Neuronal stem cell (in vitro differentiated cells): ENCODE results near the gene NAALADL2.

Source experiments
- DNase-seq: peaks from one replicate; pipeline ENCODE4 v3.0.0-alpha.2; 2013; ENCODE audit warnings: low spot score
- H2AFZ ChIP-seq: one replicate; pipeline ENCODE4 v1.6.1; 2013; ENCODE audit warnings: mild to moderate bottlenecking, low read length, inconsistent platforms
- H2AK5ac ChIP-seq: 2 replicates; pipeline ENCODE4 v1.6.1; 2013; ENCODE audit warnings: low read depth, mild to moderate bottlenecking, inconsistent platforms, low read length, moderate library complexity, mixed read lengths
- H2BK120ac ChIP-seq: 2 replicates; pipeline ENCODE4 v1.6.1; 2013; ENCODE audit warnings: low read depth, mild to moderate bottlenecking, inconsistent platforms, low read length, moderate library complexity, mixed read lengths
- H2BK12ac ChIP-seq: one replicate; pipeline ENCODE4 v1.6.1; 2013; ENCODE audit warnings: low read length, inconsistent platforms
- H2BK15ac ChIP-seq: 2 replicates; pipeline ENCODE4 v1.6.1; 2013; ENCODE audit warnings: mild to moderate bottlenecking, low read length, inconsistent platforms, mixed read lengths
- H2BK5ac ChIP-seq: one replicate; pipeline ENCODE4 v1.6.1; 2013; ENCODE audit warnings: inconsistent platforms, mild to moderate bottlenecking, low read length, moderate library complexity
- H3K14ac ChIP-seq: one replicate; pipeline ENCODE4 v1.6.1; 2013; ENCODE audit warnings: low read length, inconsistent platforms
- H3K18ac ChIP-seq: 2 replicates; pipeline ENCODE4 v1.6.1; 2013; ENCODE audit warnings: low read length, inconsistent platforms
- H3K23ac ChIP-seq: 2 replicates; pipeline ENCODE4 v1.6.1; 2013; ENCODE audit warnings: low read depth, mild to moderate bottlenecking, mixed read lengths, low read length, inconsistent platforms; ENCODE audit not compliant: poor library complexity
- H3K27ac ChIP-seq: replicated peaks from 3 replicates; pipeline ENCODE4 v1.5.1; 2013; ENCODE audit warnings: low read length, inconsistent platforms
- H3K27me3 ChIP-seq, 3 experiments: 2 replicates each; pipeline ENCODE4 v1.6.1; 2013; ENCODE audit warnings: low read length in 3 of 3, mild to moderate bottlenecking in 2 of 3, inconsistent platforms in 1 of 3, low read depth in 1 of 3, mixed read lengths in 1 of 3, moderate library complexity in 1 of 3; ENCODE audit not compliant: control insufficient read depth in 3 of 3, insufficient read depth in 3 of 3
- H3K36me3 ChIP-seq, 2 donors: replicated peaks in 1 of 2; 2 replicates each; pipeline ENCODE4 v1.6.1; 2013; ENCODE audit warnings: low read length in 2 of 2; ENCODE audit not compliant: control insufficient read depth in 2 of 2, insufficient read depth in 2 of 2
- H3K4ac ChIP-seq: 2 replicates; pipeline ENCODE4 v1.6.1; 2013; ENCODE audit warnings: inconsistent platforms, mild to moderate bottlenecking, low read length, moderate library complexity
- H3K4me1 ChIP-seq, 2 donors: 1 replicate in 1 of 2; 2 replicates in 1 of 2; pipeline ENCODE4 v1.6.1; 2013; ENCODE audit warnings: low read length in 2 of 2, low read depth in 1 of 2; ENCODE audit not compliant: control insufficient read depth in 2 of 2, insufficient read depth in 1 of 2
- H3K4me2 ChIP-seq: one replicate; pipeline ENCODE4 v1.6.1; 2013; ENCODE audit warnings: mild to moderate bottlenecking, low read length, inconsistent platforms; ENCODE audit not compliant: insufficient read depth, poor library complexity, severe bottlenecking
- H3K4me3 ChIP-seq, 2 donors: 2 replicates each; pipeline ENCODE4 v1.5.1; 2013; ENCODE audit warnings: low read length in 2 of 2, mild to moderate bottlenecking in 2 of 2, inconsistent platforms in 1 of 2, moderate library complexity in 1 of 2
- H3K79me1 ChIP-seq: one replicate; pipeline ENCODE4 v1.6.1; 2013; ENCODE audit warnings: low read depth, mild to moderate bottlenecking, inconsistent platforms, low read length, moderate library complexity
- H3K9ac ChIP-seq: one replicate; pipeline ENCODE4 v1.6.1; 2013; ENCODE audit warnings: mild to moderate bottlenecking, low read depth, low read length, inconsistent platforms; ENCODE audit not compliant: poor library complexity
- H3K9me3 ChIP-seq, 2 donors: replicated peaks in 1 of 2; 2 replicates each; pipeline versions ENCODE3 to v1.6.1; 2013; ENCODE audit warnings: low read length in 2 of 2, mild to moderate bottlenecking in 2 of 2, inconsistent platforms in 1 of 2, low read depth in 1 of 2, mixed read lengths in 1 of 2, moderate library complexity in 1 of 2; ENCODE audit not compliant: control insufficient read depth in 2 of 2, insufficient read depth in 1 of 2
- H4K8ac ChIP-seq: one replicate; pipeline ENCODE4 v1.6.1; 2013; ENCODE audit warnings: low read depth, mild to moderate bottlenecking, inconsistent platforms, low read length, moderate library complexity
- H4K91ac ChIP-seq: one replicate; pipeline ENCODE4 v1.6.1; 2013; ENCODE audit warnings: low read length, low read depth, mild to moderate bottlenecking, inconsistent platforms; ENCODE audit not compliant: poor library complexity
- WGBS, 2 donors: extraction: QIAGEN DNeasy Blood & Tissue Kit; methylation state at CpG; one replicate each; pipeline ENCODE4 v1.1.7; 2013; ENCODE audit warnings: missing lambda C conversion rate in 2 of 2, mixed read lengths in 1 of 2; ENCODE audit not compliant: insufficient read length in 2 of 2, insufficient replicate concordance in 1 of 2; ENCODE audit errors: extremely low coverage in 2 of 2; 5-methylcytosine and 5-hydroxymethylcytosine counted together

The NAALADL2 gene

DNA sequence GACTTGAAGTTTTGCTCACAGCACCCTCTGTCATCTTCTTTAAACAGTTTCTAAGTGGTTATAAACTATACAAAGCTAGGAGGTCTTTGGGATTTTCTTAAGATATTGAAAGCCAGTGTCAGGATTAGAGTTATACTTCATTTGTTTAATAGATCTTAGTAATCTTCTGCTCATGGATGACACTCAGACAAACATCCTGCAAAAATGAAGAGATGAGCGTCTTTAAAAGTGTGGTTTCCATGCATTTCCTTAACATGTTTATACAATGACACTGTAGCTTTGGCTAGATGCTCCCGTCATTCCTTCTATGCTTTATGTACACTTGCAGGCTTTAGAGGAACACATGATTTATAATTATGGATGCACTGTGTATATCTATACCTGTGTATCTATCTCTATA lies 182.2 kb downstream of the NAALADL2 start:
- Histone ChIP-seq H3K4me1 (no peaks in the 10 kb centered on the region), H2BK15ac (no peak overlapping the region), H3K14ac (no peak overlapping the region), H2BK5ac (no peak overlapping the region), H3K18ac (no peak overlapping the region), H3K4me2 (no peak overlapping the region), H3K79me1 (no peaks in the 10 kb centered on the region), H2BK12ac (no peak overlapping the region), H2AK5ac (no peak overlapping the region), H4K91ac (no peak overlapping the region), H3K23ac (no peak overlapping the region), H3K9me3 (no peaks in the 10 kb centered on the region), H3K36me3 (no peaks in the 10 kb centered on the region), H3K4me3 (no peak overlapping the region), H2AFZ (no peak overlapping the region), H3K9ac (no peak overlapping the region), H3K4ac (no peak overlapping the region), H4K8ac (no peak overlapping the region), H3K27ac (no peak overlapping the region), H3K27me3 (no peaks in the 10 kb centered on the region), H2BK120ac (no peak overlapping the region)
- no CpG with 5 or more reads among the region's 2 CpGs for WGBS, 2 donors
- no peak for DNase-seq

GRCh38 chr3:175046601-175047000 lies 187.5 kb downstream of the NAALADL2 start:
- H2AFZ ChIP-seq, result peak overlapping the region; percentile 60
- H2BK12ac ChIP-seq, result no peak overlapping the region
- no peak overlapping the region for H2AK5ac ChIP-seq
- H3K9ac ChIP-seq, result no peak overlapping the region
- no peaks in the 10 kb centered on the region for H3K27me3 ChIP-seq
- no peak overlapping the region for H2BK120ac ChIP-seq
- H3K23ac ChIP-seq, result no peak overlapping the region
- H3K14ac ChIP-seq, result no peak overlapping the region
- H2BK15ac ChIP-seq, result no peak overlapping the region
- peaks cover 2 to 7% of the 10 kb centered on the region in 2 donors for H3K9me3 ChIP-seq
- no peak overlapping the region for H4K91ac ChIP-seq
- H3K79me1 ChIP-seq, result no peaks in the 10 kb centered on the region
- no peak overlapping the region for H4K8ac ChIP-seq
- WGBS, 2 donors, result no CpG with 5 or more reads among the region's 4 CpGs
- no peak overlapping the region for H2BK5ac ChIP-seq
- no peak overlapping the region for H3K18ac ChIP-seq
- H3K36me3 ChIP-seq, result no peaks in the 10 kb centered on the region
- no peak overlapping the region for H3K4ac ChIP-seq
- H3K27ac ChIP-seq, result no peak overlapping the region
- H3K4me1 ChIP-seq, result no peaks in the 10 kb centered on the region
- H3K4me3 ChIP-seq, result no peak overlapping the region
- no peak for DNase-seq
- H3K4me2 ChIP-seq, result no peak overlapping the region

DNA sequence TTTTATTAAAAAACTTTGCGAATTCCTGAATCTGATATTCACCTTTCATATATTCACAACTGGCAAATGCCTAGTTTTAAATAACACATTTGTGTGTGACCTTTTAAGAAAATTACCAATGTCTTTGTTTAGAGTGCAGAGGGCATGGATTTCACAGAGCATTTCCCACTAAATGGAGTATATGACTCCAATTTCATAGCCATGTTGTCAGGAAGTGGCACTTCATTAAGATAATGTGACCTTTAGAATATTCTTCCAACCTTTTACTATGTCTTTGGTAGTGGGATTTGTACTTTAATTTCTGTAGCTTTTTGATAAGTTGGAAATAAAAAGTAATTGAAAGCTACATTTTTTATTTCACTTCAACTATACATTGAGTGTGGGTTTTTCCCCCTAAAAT lies 188.7 kb downstream of the NAALADL2 start:
- Histone ChIP-seq H2BK15ac (no peak overlapping the region), H2BK12ac (no peak overlapping the region), H3K4me2 (no peak overlapping the region), H3K9me3 (peaks cover 2 to 7% of the 10 kb centered on the region in 2 donors), H2AK5ac (no peak overlapping the region), H4K91ac (no peak overlapping the region), H3K18ac (no peak overlapping the region), H3K27ac (no peak overlapping the region), H4K8ac (no peak overlapping the region), H3K36me3 (no peaks in the 10 kb centered on the region), H3K9ac (no peak overlapping the region), H3K4me3 (no peak overlapping the region), H3K4me1 (no peaks in the 10 kb centered on the region), H3K27me3 (no peaks in the 10 kb centered on the region), H3K14ac (no peak overlapping the region), H3K23ac (no peak overlapping the region), H2AFZ (no peak overlapping the region), H2BK120ac (no peak overlapping the region), H3K79me1 (no peaks in the 10 kb centered on the region), H2BK5ac (no peak overlapping the region), H3K4ac (no peak overlapping the region)
- WGBS, 2 donors, result no CpG with 5 or more reads among the region's 1 CpG
- DNase-seq, result no peak

- no peak overlapping the region for H2AFZ ChIP-seq
These were observed 198.3 kb downstream of the NAALADL2 start for GRCh38 chr3:175057401-175057800.

More at GRCh38 chr3:175057401-175057800, 198.3 kb downstream of the NAALADL2 start:
- Histone ChIP-seq H4K8ac (no peak overlapping the region), H3K23ac (no peak overlapping the region), H2BK15ac (no peak overlapping the region), H3K27me3 (no peaks in the 10 kb centered on the region), H3K4me2 (no peak overlapping the region), H3K36me3 (no peaks in the 10 kb centered on the region), H2AK5ac (no peak overlapping the region), H3K4me3 (no peak overlapping the region), H3K18ac (no peak overlapping the region), H3K4ac (no peak overlapping the region), H3K14ac (no peak overlapping the region), H2BK120ac (no peak overlapping the region), H4K91ac (no peak overlapping the region), H3K4me1 (no peaks in the 10 kb centered on the region), H3K27ac (no peak overlapping the region), H3K9ac (no peak overlapping the region), H2BK5ac (no peak overlapping the region), H3K9me3 (peaks cover 0 to 4% of the 10 kb centered on the region in 2 donors), H2BK12ac (no peak overlapping the region), H3K79me1 (no peaks in the 10 kb centered on the region)
- no CpG with 5 or more reads among the region's 3 CpGs for WGBS, 2 donors
- no peak for DNase-seq
